Measurements from ENCODE around the gene PRODH.
A peak's percentile ranks its signal among the peaks of the same experiment; 100 is the strongest.
"Not testable (repeated sequence)": the region's sequence is repeated elsewhere in the genome, so short reads cannot be mapped to it uniquely, and the experiment has no call there.

Gene PRODH

GRCh38 chr22:18967391-18968010 lies 31.4 kb upstream of the PRODH start:
- not testable (repeated sequence) for DNase-seq (ENCODE audit: low spot score)

- DNase-seq (ENCODE audit: low spot score), result no peak
These were observed 30.7 kb upstream of the PRODH start for GRCh38 chr22:18966748-18967147.

- DNase-seq (ENCODE audit: low spot score), result peak; percentile 41
These were observed 29.7 kb upstream of the PRODH start for GRCh38 chr22:18965526-18966421.

GRCh38 chr22:18964501-18965265 lies 28.6 kb upstream of the PRODH start:
- DNase-seq (ENCODE audit: low spot score), result not testable (repeated sequence)

GRCh38 chr22:18964051-18964450 lies 28.0 kb upstream of the PRODH start:
- DNase-seq (ENCODE audit: low spot score), result not testable (repeated sequence)

GRCh38 chr22:18962308-18962635 lies 26.2 kb upstream of the PRODH start:
- no peak for DNase-seq (ENCODE audit: low spot score)

- DNase-seq (ENCODE audit: low spot score), result not testable (repeated sequence)
These were observed 25.7 kb upstream of the PRODH start for GRCh38 chr22:18961632-18962307.

GRCh38 chr22:18961201-18961600 lies 25.1 kb upstream of the PRODH start:
- not testable (repeated sequence) for DNase-seq (ENCODE audit: low spot score)

- not testable (repeated sequence) for DNase-seq (ENCODE audit: low spot score)
These were observed 24.2 kb upstream of the PRODH start for GRCh38 chr22:18960166-18960820.

- DNase-seq (ENCODE audit: low spot score), result not testable (repeated sequence)
These were observed 23.6 kb upstream of the PRODH start for GRCh38 chr22:18959741-18960140.

GRCh38 chr22:18959266-18959665 lies 23.2 kb upstream of the PRODH start:
- not testable (repeated sequence) for DNase-seq (ENCODE audit: low spot score)

- not testable (repeated sequence) for DNase-seq (ENCODE audit: low spot score)
These were observed 22.6 kb upstream of the PRODH start for GRCh38 chr22:18958738-18959137.

GRCh38 chr22:18958321-18958705 lies 22.2 kb upstream of the PRODH start:
- not testable (repeated sequence) for DNase-seq (ENCODE audit: low spot score)

- DNase-seq (ENCODE audit: low spot score), result not testable (repeated sequence)
These were observed 21.7 kb upstream of the PRODH start for GRCh38 chr22:18957621-18958320.

GRCh38 chr22:18956956-18957355 lies 20.9 kb upstream of the PRODH start:
- DNase-seq (ENCODE audit: low spot score), result not testable (repeated sequence)

GRCh38 chr22:18956121-18956895 lies 20.2 kb upstream of the PRODH start:
- not testable (repeated sequence) for DNase-seq (ENCODE audit: low spot score)

- DNase-seq (ENCODE audit: low spot score), result no peak
These were observed 19.6 kb upstream of the PRODH start for GRCh38 chr22:18955696-18956095.

GRCh38 chr22:18954990-18955571 lies 19.0 kb upstream of the PRODH start:
- no peak for DNase-seq (ENCODE audit: low spot score)

GRCh38 chr22:18954303-18954989 lies 18.4 kb upstream of the PRODH start:
- not testable (repeated sequence) for DNase-seq (ENCODE audit: low spot score)
